GM12878 (cell line): ENCODE data around the gene NPAS3. TPM values are rescaled to one million over a fixed set of nuclear protein-coding genes. Genes with fewer than 3 reads are reported as not detected.

Experiments
- ATF7 ChIP-seq: fragments of 450-650 bp; IDR thresholded peaks from 2 replicates; pipeline ENCODE4 v1.6.1; 2016; ENCODE audit warnings: low read depth, mild to moderate bottlenecking
- BMI1 ChIP-seq: fragments of 450-650 bp; IDR thresholded peaks from 2 replicates; pipeline ENCODE4 v1.6.1; 2016; ENCODE audit warnings: mild to moderate bottlenecking, moderate library complexity, borderline replicate concordance
- FOXM1 ChIP-seq: IDR thresholded peaks from 2 replicates; pipeline ENCODE4 v1.6.1; 2012; ENCODE audit warnings: low read depth, mild to moderate bottlenecking, inconsistent platforms, low read length, moderate library complexity
- HDGF ChIP-seq: fragments of 450-650 bp; IDR thresholded peaks from 2 replicates; pipeline ENCODE4 v1.6.1; 2016; ENCODE audit warnings: antibody characterized with exemption
- MTA2 ChIP-seq: fragments of 450-650 bp; IDR thresholded peaks from 2 replicates; pipeline ENCODE4 v1.6.1; 2016; ENCODE audit warnings: low read depth, mild to moderate bottlenecking, moderate library complexity
- NR2C1 ChIP-seq: fragments of 450-650 bp; IDR thresholded peaks from 2 replicates; pipeline ENCODE4 v1.6.1; 2017; ENCODE audit warnings: antibody characterized with exemption, mild to moderate bottlenecking, moderate library complexity
- POLR2AphosphoS5 ChIP-seq: IDR thresholded peaks from 2 replicates; pipeline ENCODE4 v1.6.1; 2011; ENCODE audit warnings: mild to moderate bottlenecking, low read length, inconsistent platforms
- RAD51 ChIP-seq: fragments of 450-650 bp; IDR thresholded peaks from 2 replicates; pipeline ENCODE4 v1.6.1; 2016; ENCODE audit warnings: moderate library complexity, mild to moderate bottlenecking, inconsistent platforms
- RUNX3 ChIP-seq: IDR thresholded peaks from 2 replicates; pipeline ENCODE4 v1.6.1; 2012; ENCODE audit warnings: low read length, inconsistent platforms
- SMAD5 ChIP-seq: IDR thresholded peaks from 2 replicates; pipeline ENCODE4 v1.6.1; 2016; ENCODE audit warnings: antibody characterized with exemption, low read depth
- SMARCA5 ChIP-seq: fragments of 450-650 bp; IDR thresholded peaks from 2 replicates; pipeline ENCODE4 v1.6.1; 2017; ENCODE audit warnings: mild to moderate bottlenecking
- STAT1 ChIP-seq: fragments of 450-650 bp; conservative IDR thresholded peaks from 2 replicates; pipeline ENCODE4 v1.6.1; 2014; ENCODE audit warnings: antibody characterized with exemption, mild to moderate bottlenecking
- SUPT20H ChIP-seq: IDR thresholded peaks from 2 replicates; pipeline ENCODE4 v1.6.1; 2011; ENCODE audit warnings: low read depth, mild to moderate bottlenecking, low read length, moderate library complexity, borderline replicate concordance; ENCODE audit not compliant: control insufficient read depth
- ZNF217 ChIP-seq: fragments of 450-650 bp; IDR thresholded peaks from 2 replicates; pipeline ENCODE4 v1.6.1; 2017; ENCODE audit warnings: antibody characterized with exemption, mild to moderate bottlenecking
- polyA plus RNA-seq, 11 experiments: library from polyadenylated mRNA; depleted of rRNA in 4 of 11; unstranded in 6 of 11; stranded (reverse) in 5 of 11; fragments of >200 nt; fragmentation: Nextera tagmentation in 4 of 11; fragmentation: Illumina TruSeq in 1 of 11; extraction: Ambion mirVana in 4 of 11; extraction: Trizol in 1 of 11; gene quantifications; 1 replicate in 1 of 11; 2 replicates in 10 of 11; pipeline versions ENCODE4 v1.2.1 to v1.2.3, GENCODE V29; 2011 to 2016; ENCODE audit warnings: inconsistent platforms in 2 of 11, missing spikeins in 2 of 11, low read depth in 1 of 11
- total RNA-seq, 4 experiments: library from RNA; depleted of rRNA in 3 of 4; stranded (reverse); fragments of >200 nt in 3 of 4; fragmentation: Illumina TruSeq in 1 of 4; extraction: Trizol in 1 of 4; gene quantifications; 2 replicates each; pipeline versions ENCODE4 v1.2.1 to v1.2.3, GENCODE V29; 2013 to 2021
- TF ChIP-seq, protein P1 (sequence below), 3 experiments: IDR thresholded peaks in 2 of 3; conservative IDR thresholded peaks in 1 of 3; 2 replicates each; pipeline ENCODE4 v1.5.1; 2011; ENCODE audit warnings: low read depth in 3 of 3, low read length in 3 of 3, mild to moderate bottlenecking in 3 of 3, control low read depth in 2 of 3, moderate library complexity in 2 of 3, inconsistent platforms in 1 of 3, mixed read lengths in 1 of 3; ENCODE audit not compliant: control insufficient read depth in 2 of 3, insufficient read depth in 1 of 3; ENCODE audit errors: extremely low read depth in 1 of 3
- TF ChIP-seq, protein P2 (sequence below): IDR thresholded peaks from 2 replicates; pipeline ENCODE4 v1.6.1; 2012; ENCODE audit warnings: low read depth, low read length, improper control_type of control experiment
- TF ChIP-seq, protein P3 (sequence below): fragments of 450-650 bp; IDR thresholded peaks from 2 replicates; pipeline ENCODE4 v1.6.1; 2017; ENCODE audit warnings: mild to moderate bottlenecking, moderate library complexity
- TF ChIP-seq, protein P4 (sequence below): fragments of 450-650 bp; IDR thresholded peaks from 2 replicates; pipeline ENCODE4 v1.6.1; 2016; ENCODE audit warnings: mild to moderate bottlenecking
- TF ChIP-seq, protein P5 (sequence below): fragments of 450-650 bp; IDR thresholded peaks from 2 replicates; pipeline ENCODE4 v1.6.1; 2016; ENCODE audit warnings: mild to moderate bottlenecking

Gene NPAS3
- total and polyA plus RNA-seq, 10 of the 15 experiments (the other 5 are each of a cell fraction or from before 2014, with no cell fraction given): under 0.01 to 2.7 (median 0.03) TPM; not detected in 6

DNA sequence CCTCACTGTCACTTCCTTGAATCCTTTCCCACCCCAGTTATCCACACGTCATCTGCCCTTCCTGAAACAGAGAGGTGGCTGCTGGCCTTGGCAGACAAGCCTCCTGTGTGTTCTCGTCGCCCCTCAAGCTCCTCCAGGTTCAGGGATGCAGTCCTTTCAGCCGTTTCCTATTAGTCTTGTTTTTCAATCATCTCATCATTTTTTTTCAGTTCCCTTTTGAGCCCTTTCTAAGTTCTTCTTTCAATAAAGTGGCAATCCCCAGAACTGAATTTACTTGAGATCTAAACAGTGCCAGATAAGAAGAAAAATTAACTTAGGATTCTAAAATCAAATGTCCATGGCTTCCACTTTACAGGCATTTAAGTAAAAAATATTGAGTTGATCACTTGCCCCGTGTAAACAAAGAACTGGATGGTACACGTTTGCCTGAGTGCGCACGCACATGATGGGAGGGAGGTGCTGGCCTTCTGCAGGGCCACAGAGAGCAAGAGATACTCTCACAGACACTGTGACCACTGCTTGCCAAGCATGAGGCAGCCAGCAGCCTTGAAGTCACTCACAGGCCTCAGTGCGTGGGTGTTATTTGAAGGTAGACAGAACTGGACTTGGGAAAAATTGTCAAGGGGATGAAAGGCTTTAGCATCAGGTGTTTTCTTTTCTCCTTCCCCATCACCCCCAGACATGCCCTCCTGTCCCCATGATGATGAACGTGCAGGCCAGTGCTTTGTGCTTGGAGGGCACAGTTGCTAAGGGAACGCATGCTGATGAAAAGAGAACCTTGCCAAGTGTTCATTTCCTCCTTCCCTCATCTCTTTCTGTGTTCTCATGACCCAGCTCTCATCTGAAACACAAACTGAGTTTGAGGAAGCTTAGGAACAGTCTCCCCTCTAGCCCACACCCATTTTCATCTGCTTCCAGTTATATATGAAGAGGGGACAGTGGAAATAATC lies 603.9 kb downstream of the NPAS3 start (continued):
- TF ChIP-seq RUNX3 (no peak), SMARCA5 (no peak), HDGF (peak; percentile 21; the same call in 1 of the 2 replicates), FOXM1 (no peak), MTA2 (peak; percentile 79), NR2C1 (no peak), ATF7 (peak; percentile 33; the same call in 1 of the 2 replicates), BMI1 (0 out of 2 replicates have a peak, but pooled peaks have one; percentile 17), STAT1 (no peak), ZNF217 (no peak), RAD51 (no peak), SUPT20H (no peak), POLR2AphosphoS5 (no peak), SMAD5 (no peak)
- TF ChIP-seq, protein P1, sequence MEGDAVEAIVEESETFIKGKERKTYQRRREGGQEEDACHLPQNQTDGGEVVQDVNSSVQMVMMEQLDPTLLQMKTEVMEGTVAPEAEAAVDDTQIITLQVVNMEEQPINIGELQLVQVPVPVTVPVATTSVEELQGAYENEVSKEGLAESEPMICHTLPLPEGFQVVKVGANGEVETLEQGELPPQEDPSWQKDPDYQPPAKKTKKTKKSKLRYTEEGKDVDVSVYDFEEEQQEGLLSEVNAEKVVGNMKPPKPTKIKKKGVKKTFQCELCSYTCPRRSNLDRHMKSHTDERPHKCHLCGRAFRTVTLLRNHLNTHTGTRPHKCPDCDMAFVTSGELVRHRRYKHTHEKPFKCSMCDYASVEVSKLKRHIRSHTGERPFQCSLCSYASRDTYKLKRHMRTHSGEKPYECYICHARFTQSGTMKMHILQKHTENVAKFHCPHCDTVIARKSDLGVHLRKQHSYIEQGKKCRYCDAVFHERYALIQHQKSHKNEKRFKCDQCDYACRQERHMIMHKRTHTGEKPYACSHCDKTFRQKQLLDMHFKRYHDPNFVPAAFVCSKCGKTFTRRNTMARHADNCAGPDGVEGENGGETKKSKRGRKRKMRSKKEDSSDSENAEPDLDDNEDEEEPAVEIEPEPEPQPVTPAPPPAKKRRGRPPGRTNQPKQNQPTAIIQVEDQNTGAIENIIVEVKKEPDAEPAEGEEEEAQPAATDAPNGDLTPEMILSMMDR (IDR thresholded peaks at IDR 0.05 in 2 of 3, conservative IDR thresholded peaks at IDR 0.05 in 1 of 3; ENCODE audit: control insufficient read depth in 2 of 3, extremely low read depth in 1 of 3, insufficient read depth in 1 of 3, low read depth in 3 of 3, low read length in 3 of 3): no peak
- TF ChIP-seq, protein P2, sequence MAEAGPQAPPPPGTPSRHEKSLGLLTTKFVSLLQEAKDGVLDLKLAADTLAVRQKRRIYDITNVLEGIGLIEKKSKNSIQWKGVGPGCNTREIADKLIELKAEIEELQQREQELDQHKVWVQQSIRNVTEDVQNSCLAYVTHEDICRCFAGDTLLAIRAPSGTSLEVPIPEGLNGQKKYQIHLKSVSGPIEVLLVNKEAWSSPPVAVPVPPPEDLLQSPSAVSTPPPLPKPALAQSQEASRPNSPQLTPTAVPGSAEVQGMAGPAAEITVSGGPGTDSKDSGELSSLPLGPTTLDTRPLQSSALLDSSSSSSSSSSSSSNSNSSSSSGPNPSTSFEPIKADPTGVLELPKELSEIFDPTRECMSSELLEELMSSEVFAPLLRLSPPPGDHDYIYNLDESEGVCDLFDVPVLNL: no peak
- TF ChIP-seq, protein P3, sequence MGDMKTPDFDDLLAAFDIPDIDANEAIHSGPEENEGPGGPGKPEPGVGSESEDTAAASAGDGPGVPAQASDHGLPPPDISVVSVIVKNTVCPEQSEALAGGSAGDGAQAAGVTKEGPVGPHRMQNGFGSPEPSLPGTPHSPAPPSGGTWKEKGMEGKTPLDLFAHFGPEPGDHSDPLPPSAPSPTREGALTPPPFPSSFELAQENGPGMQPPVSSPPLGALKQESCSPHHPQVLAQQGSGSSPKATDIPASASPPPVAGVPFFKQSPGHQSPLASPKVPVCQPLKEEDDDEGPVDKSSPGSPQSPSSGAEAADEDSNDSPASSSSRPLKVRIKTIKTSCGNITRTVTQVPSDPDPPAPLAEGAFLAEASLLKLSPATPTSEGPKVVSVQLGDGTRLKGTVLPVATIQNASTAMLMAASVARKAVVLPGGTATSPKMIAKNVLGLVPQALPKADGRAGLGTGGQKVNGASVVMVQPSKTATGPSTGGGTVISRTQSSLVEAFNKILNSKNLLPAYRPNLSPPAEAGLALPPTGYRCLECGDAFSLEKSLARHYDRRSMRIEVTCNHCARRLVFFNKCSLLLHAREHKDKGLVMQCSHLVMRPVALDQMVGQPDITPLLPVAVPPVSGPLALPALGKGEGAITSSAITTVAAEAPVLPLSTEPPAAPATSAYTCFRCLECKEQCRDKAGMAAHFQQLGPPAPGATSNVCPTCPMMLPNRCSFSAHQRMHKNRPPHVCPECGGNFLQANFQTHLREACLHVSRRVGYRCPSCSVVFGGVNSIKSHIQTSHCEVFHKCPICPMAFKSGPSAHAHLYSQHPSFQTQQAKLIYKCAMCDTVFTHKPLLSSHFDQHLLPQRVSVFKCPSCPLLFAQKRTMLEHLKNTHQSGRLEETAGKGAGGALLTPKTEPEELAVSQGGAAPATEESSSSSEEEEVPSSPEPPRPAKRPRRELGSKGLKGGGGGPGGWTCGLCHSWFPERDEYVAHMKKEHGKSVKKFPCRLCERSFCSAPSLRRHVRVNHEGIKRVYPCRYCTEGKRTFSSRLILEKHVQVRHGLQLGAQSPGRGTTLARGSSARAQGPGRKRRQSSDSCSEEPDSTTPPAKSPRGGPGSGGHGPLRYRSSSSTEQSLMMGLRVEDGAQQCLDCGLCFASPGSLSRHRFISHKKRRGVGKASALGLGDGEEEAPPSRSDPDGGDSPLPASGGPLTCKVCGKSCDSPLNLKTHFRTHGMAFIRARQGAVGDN: peak; percentile 99
- TF ChIP-seq, protein P4, sequence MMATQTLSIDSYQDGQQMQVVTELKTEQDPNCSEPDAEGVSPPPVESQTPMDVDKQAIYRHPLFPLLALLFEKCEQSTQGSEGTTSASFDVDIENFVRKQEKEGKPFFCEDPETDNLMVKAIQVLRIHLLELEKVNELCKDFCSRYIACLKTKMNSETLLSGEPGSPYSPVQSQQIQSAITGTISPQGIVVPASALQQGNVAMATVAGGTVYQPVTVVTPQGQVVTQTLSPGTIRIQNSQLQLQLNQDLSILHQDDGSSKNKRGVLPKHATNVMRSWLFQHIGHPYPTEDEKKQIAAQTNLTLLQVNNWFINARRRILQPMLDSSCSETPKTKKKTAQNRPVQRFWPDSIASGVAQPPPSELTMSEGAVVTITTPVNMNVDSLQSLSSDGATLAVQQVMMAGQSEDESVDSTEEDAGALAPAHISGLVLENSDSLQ: 0 out of 2 replicates have a peak, but pooled peaks have one; percentile 10
- TF ChIP-seq, protein P5, sequence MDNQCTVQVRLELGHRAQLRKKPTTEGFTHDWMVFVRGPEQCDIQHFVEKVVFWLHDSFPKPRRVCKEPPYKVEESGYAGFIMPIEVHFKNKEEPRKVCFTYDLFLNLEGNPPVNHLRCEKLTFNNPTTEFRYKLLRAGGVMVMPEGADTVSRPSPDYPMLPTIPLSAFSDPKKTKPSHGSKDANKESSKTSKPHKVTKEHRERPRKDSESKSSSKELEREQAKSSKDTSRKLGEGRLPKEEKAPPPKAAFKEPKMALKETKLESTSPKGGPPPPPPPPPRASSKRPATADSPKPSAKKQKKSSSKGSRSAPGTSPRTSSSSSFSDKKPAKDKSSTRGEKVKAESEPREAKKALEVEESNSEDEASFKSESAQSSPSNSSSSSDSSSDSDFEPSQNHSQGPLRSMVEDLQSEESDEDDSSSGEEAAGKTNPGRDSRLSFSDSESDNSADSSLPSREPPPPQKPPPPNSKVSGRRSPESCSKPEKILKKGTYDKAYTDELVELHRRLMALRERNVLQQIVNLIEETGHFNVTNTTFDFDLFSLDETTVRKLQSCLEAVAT: 0 out of 2 replicates have a peak, but pooled peaks have one; percentile 64
